ENCODE results near the gene HYCC1. TPM values are rescaled to one million over a fixed set of nuclear protein-coding genes. Genes with fewer than 3 reads are reported as not detected.

HYCC1 gene
- total RNA-seq, 3 donors from 2014 or later = 21.4 to 23.9 (median 22.8) TPM

- DNase-seq (no peak), ATAC-seq (no peak)
- H3K36me3 Mint-ChIP-seq (ENCODE audit: insufficient read depth) = no peaks in the 10 kb centered on the region
- H3K4me3 Mint-ChIP-seq = no peak overlapping the region
- no peaks in the 10 kb centered on the region for H3K9me3 Mint-ChIP-seq
- H3K27me3 Mint-ChIP-seq (ENCODE audit: low read depth) = no peaks in the 10 kb centered on the region
- H3K4me1 Mint-ChIP-seq (ENCODE audit: low read depth) = peaks cover 29% of the 10 kb centered on the region
These were observed 10.3 kb downstream of the HYCC1 start for GRCh38 chr7:23003505-23004246.

- DNase-seq = no peak
- no peak for ATAC-seq
- Mint-ChIP-seq H3K27me3 (ENCODE audit: low read depth) (no peaks in the 10 kb centered on the region), H3K4me1 (ENCODE audit: low read depth) (peaks cover 29% of the 10 kb centered on the region), H3K9me3 (no peaks in the 10 kb centered on the region), H3K4me3 (no peak overlapping the region), H3K36me3 (ENCODE audit: insufficient read depth) (no peaks in the 10 kb centered on the region)
These were observed 11.2 kb downstream of the HYCC1 start for GRCh38 chr7:23002698-23003097.

GRCh38 chr7:23001610-23002009 lies 12.3 kb downstream of the HYCC1 start:
- ATAC-seq = no peak
- peaks cover 30% of the 10 kb centered on the region for H3K4me1 Mint-ChIP-seq (ENCODE audit: low read depth)

GRCh38 chr7:23000597-23001360 lies 13.2 kb downstream of the HYCC1 start:
- H3K9me3 Mint-ChIP-seq = no peaks in the 10 kb centered on the region
- H3K4me1 Mint-ChIP-seq (ENCODE audit: low read depth) = peaks cover 30% of the 10 kb centered on the region
- ATAC-seq (no peak), DNase-seq (no peak)
- no peaks in the 10 kb centered on the region for H3K36me3 Mint-ChIP-seq (ENCODE audit: insufficient read depth)
- no peaks in the 10 kb centered on the region for H3K27me3 Mint-ChIP-seq (ENCODE audit: low read depth)
- no peak overlapping the region for H3K4me3 Mint-ChIP-seq

More at GRCh38 chr7:23001610-23002009, 12.3 kb downstream of the HYCC1 start:
- H3K9me3 Mint-ChIP-seq = no peaks in the 10 kb centered on the region
- H3K4me3 Mint-ChIP-seq = no peak overlapping the region
- DNase-seq = no peak
- H3K27me3 Mint-ChIP-seq (ENCODE audit: low read depth) = no peaks in the 10 kb centered on the region
- H3K36me3 Mint-ChIP-seq (ENCODE audit: insufficient read depth) = no peaks in the 10 kb centered on the region

- ATAC-seq = no peak
- no peak overlapping the region for H3K4me3 Mint-ChIP-seq
- peaks cover 4% of the 10 kb centered on the region for H3K36me3 Mint-ChIP-seq (ENCODE audit: insufficient read depth)
- H3K27me3 Mint-ChIP-seq (ENCODE audit: low read depth) = no peaks in the 10 kb centered on the region
- no peaks in the 10 kb centered on the region for H3K9me3 Mint-ChIP-seq
- no peak for DNase-seq
- H3K4me1 Mint-ChIP-seq (ENCODE audit: low read depth) = peaks cover 43% of the 10 kb centered on the region
These were observed 15.4 kb downstream of the HYCC1 start for GRCh38 chr7:22998519-22998896.

- H3K9me3 Mint-ChIP-seq = no peaks in the 10 kb centered on the region
- H3K4me1 Mint-ChIP-seq (ENCODE audit: low read depth) = peaks cover 47% of the 10 kb centered on the region
- DNase-seq = no peak
- ATAC-seq = no peak
- H3K4me3 Mint-ChIP-seq = no peak overlapping the region
- peaks cover 4% of the 10 kb centered on the region for H3K36me3 Mint-ChIP-seq (ENCODE audit: insufficient read depth)
- H3K27me3 Mint-ChIP-seq (ENCODE audit: low read depth) = no peaks in the 10 kb centered on the region
These were observed 15.9 kb downstream of the HYCC1 start for GRCh38 chr7:22997871-22998518.

GRCh38 chr7:22996470-22996869 lies 17.5 kb downstream of the HYCC1 start:
- ATAC-seq = no peak
- no peak overlapping the region for H3K4me3 Mint-ChIP-seq
- peaks cover 40% of the 10 kb centered on the region for H3K4me1 Mint-ChIP-seq (ENCODE audit: low read depth)
- no peaks in the 10 kb centered on the region for H3K9me3 Mint-ChIP-seq
- no peak for DNase-seq
- H3K27me3 Mint-ChIP-seq (ENCODE audit: low read depth) = no peaks in the 10 kb centered on the region
- H3K36me3 Mint-ChIP-seq (ENCODE audit: insufficient read depth) = peaks cover 4% of the 10 kb centered on the region

GRCh38 chr7:22995011-22995410 lies 18.9 kb downstream of the HYCC1 start:
- DNase-seq (no peak), ATAC-seq (peak in 1 of 2 donors; percentile 37)
- H3K9me3 Mint-ChIP-seq = no peaks in the 10 kb centered on the region
- H3K4me1 Mint-ChIP-seq (ENCODE audit: low read depth) = peaks cover 41% of the 10 kb centered on the region
- peaks cover 12% of the 10 kb centered on the region for H3K36me3 Mint-ChIP-seq (ENCODE audit: insufficient read depth)
- H3K27me3 Mint-ChIP-seq (ENCODE audit: low read depth) = no peaks in the 10 kb centered on the region
- H3K4me3 Mint-ChIP-seq = no peak overlapping the region

GRCh38 chr7:22992874-22993840 lies 20.8 kb downstream of the HYCC1 start:
- ATAC-seq (peak; percentile 41 to 57), DNase-seq (no peak)
- Mint-ChIP-seq H3K27me3 (ENCODE audit: low read depth) (no peaks in the 10 kb centered on the region), H3K4me3 (no peak overlapping the region), H3K9me3 (no peaks in the 10 kb centered on the region), H3K36me3 (ENCODE audit: insufficient read depth) (peaks cover 13% of the 10 kb centered on the region), H3K4me1 (ENCODE audit: low read depth) (peaks cover 38% of the 10 kb centered on the region)

GRCh38 chr7:22990588-22990949 lies 23.4 kb downstream of the HYCC1 start:
- H3K4me3 Mint-ChIP-seq = no peak overlapping the region
- H3K9me3 Mint-ChIP-seq = no peaks in the 10 kb centered on the region
- no peak for DNase-seq
- peaks cover 34% of the 10 kb centered on the region for H3K4me1 Mint-ChIP-seq (ENCODE audit: low read depth)
- H3K27me3 Mint-ChIP-seq (ENCODE audit: low read depth) = no peaks in the 10 kb centered on the region
- peaks cover 16% of the 10 kb centered on the region for H3K36me3 Mint-ChIP-seq (ENCODE audit: insufficient read depth)
- ATAC-seq = no peak

- no peaks in the 10 kb centered on the region for H3K9me3 Mint-ChIP-seq
- no peaks in the 10 kb centered on the region for H3K27me3 Mint-ChIP-seq (ENCODE audit: low read depth)
- ATAC-seq = peak in 1 of 2 donors; percentile 23
- H3K36me3 Mint-ChIP-seq (ENCODE audit: insufficient read depth) = peaks cover 17% of the 10 kb centered on the region
- H3K4me1 Mint-ChIP-seq (ENCODE audit: low read depth) = peaks cover 29% of the 10 kb centered on the region
- no peak for DNase-seq
- H3K4me3 Mint-ChIP-seq = no peak overlapping the region
These were observed 24.0 kb downstream of the HYCC1 start for GRCh38 chr7:22989643-22990587.

- Mint-ChIP-seq H3K4me1 (ENCODE audit: low read depth) (peaks cover 6% of the 10 kb centered on the region), H3K27me3 (ENCODE audit: low read depth) (no peaks in the 10 kb centered on the region), H3K4me3 (no peak overlapping the region), H3K36me3 (ENCODE audit: insufficient read depth) (peaks cover 17% of the 10 kb centered on the region), H3K9me3 (no peaks in the 10 kb centered on the region)
- DNase-seq (no peak), ATAC-seq (no peak)
These were observed 28.5 kb downstream of the HYCC1 start for GRCh38 chr7:22985436-22985835.

GRCh38 chr7:22983257-22983855 lies 30.6 kb downstream of the HYCC1 start:
- H3K4me1 Mint-ChIP-seq (ENCODE audit: low read depth) = peaks cover 4% of the 10 kb centered on the region
- H3K9me3 Mint-ChIP-seq = no peaks in the 10 kb centered on the region
- ATAC-seq (no peak), DNase-seq (no peak)
- H3K4me3 Mint-ChIP-seq = no peak overlapping the region
- peaks cover 11% of the 10 kb centered on the region for H3K36me3 Mint-ChIP-seq (ENCODE audit: insufficient read depth)
- no peaks in the 10 kb centered on the region for H3K27me3 Mint-ChIP-seq (ENCODE audit: low read depth)

All from activated T-cell treated with anti-CD3 and anti-CD28 coated beads, Interleukin-2, amount 50 U/mL, for 4 hours (primary cell).